HG02623 (cell line): ENCODE data around the gene TUBB4B.
"Not testable (repeated sequence)": the region's sequence is repeated elsewhere in the genome, so short reads cannot be mapped to it uniquely, and the experiment has no call there.

Source experiments
- ATAC-seq: cut with Tn5 transposase; IDR thresholded peaks from one replicate; pipeline ENCODE4 v1.9.1; 2021; ENCODE audit warnings: moderate library complexity; ENCODE audit not compliant: unreplicated experiment

The TUBB4B gene

DNA sequence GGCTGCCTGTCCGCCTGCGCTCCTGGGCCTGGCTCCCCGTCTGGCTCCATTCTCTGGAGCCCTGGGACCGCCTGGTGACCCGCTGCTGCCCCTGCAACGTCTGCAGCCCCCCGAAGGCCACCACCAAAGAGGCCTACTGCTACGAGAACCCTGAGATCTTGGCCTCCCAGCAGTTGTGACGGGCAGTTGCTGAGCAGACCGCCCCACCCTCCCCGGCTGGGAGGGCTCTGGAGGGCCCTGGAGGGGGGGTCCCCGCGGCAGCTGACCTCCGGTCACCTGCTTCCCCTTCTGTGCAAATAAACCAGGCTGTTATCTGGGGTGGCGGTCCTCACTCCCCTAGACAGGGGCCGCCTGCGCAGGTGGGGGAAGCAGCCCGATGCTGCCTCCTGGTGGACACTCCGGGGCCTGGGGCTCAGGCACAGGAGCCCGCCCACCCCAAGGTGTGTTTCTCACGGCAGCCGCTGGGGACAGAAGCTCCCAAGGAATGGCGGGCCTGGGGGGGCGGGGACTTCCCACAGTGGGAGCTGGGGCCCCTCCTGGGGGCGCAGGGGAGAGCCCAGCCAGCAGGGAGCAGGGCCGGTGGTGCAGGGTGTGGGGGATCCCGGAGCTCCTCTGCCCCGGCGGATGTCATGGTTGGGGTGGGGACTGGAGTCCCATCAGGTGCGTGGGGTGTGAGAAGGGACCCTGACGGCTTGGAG, 4.7 kb upstream of the TUBB4B start:
- ATAC-seq, result no peak

DNA sequence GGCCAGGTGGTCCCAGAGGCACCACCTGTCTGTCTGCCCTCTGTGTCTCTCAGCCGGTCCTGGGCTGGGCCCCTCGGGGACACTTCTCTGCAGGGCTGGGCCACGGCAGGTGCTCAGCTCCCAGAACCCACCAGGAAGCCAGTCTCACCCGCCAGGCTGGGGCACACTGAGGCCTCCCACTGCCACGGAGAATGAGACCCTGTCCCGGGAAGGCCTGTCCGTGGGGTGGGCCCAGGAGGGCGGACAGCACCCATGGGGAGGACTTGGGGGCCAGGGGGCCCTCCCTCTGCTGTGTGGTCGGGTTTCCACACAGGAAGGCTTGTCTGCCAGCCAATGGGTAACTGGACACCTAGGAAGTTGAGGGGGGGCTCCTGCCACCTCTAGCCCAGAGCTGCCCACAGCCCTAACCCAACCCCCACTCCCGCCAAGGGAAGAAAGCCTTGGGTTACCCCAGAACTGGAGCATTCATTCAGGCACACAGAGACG, 4.1 kb upstream of the TUBB4B start:
- ATAC-seq, result no peak

DNA sequence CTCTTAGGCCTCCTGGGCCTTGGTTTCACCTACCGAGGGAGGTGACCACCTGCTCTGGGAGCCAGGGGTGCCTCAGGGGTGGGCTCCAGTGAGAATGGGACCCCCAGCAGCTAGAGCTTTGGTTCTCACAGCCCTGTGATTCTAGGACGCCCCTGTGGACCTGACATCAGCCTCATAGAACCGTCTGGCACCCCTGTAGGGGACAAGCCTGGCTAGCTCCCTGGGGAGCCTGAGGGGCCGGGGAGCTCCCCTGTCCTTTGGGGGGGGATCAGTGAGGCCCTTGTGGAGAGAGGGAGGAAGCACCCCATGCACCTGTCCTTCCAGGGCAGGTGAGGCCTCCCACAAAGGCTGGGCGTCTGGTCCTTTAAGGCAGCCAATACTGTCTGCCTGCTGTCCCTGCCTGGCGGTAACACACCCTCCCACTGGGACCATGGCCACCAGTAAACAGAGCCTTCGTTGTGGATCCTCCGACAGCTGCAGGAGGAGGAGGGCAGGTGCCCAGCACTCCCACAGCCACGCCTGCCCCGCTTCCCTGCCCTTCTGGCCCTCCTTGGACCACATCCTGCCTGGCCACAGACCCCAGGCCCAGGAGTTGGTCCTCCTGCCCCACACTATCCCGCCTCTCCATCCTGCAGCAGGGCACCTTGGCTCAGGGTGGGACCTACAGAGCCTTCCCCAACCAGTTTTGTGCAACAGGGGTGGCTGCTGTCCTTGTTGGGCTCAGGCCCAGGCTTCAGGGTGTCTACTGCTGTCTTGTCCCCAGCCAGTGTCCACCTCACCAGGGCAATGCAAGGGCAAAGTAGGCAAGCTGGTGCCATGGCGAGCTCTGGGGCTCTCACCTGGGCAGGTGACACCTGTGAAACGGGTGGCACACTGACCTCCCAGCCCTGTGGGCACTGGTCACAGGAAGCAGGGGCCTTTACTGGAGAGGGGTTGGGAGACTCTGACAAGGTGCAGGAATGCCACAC, 3.0 kb upstream of the TUBB4B start:
- ATAC-seq, result no peak

DNA sequence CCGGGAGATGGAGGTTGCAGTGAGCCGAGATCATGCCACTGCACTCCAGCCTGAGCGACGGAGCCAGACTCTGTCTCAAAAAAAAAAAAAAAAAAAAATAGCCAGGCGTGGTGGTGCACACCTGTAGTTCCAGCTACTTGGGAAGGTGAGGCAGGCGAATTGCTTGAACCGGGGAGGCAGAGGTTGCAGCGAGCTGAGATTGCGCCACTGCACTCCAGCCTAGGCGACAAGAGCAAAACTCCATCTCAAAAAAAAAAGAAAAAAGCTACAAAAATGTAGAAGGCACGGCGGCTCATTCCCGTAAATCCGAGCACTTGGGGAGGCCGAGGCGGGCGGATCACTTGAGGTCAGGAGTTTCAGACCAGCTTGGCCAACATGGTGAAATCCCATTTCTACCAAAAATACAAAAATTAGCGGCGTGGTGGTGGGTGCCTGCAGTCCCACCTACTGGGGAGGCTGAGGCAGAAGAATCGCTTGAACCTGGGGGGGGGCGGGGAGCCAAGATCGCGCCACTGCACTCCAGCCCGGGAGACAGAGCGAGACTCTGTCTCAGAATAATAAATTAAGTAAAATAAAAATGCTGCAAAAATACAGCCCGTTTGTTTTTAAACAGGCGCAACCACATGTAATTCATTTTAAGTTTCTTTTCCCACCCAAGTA, 1.4 kb upstream of the TUBB4B start:
- not testable (repeated sequence) for ATAC-seq

DNA sequence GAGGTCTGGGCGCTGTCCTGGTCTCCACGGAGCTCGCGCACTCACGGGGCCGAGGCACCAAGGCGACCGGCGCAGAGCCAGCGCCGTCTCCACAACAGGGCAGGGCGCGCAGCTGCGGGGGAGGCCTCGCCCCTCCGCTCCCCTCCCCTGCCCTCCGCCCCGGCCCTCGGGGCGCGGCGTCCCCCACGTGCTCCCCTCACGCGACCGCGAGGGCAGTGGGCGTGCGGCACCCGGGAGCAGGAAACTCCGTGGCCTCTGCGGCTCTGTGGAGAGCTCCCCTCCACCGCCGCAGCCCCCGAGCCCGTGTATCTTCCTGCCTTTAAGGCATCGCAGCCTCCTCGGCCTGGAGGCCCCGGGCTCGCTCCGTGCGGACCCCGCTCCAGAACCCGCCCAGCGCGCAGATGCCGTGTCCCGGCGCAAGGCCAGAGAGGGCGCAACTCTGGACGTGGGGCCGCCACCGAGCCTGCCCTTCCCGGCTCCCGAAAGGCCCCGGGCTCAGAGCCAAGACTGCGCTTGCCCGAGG, 708 bp upstream of the TUBB4B start:
- ATAC-seq, result peak; percentile 16

DNA sequence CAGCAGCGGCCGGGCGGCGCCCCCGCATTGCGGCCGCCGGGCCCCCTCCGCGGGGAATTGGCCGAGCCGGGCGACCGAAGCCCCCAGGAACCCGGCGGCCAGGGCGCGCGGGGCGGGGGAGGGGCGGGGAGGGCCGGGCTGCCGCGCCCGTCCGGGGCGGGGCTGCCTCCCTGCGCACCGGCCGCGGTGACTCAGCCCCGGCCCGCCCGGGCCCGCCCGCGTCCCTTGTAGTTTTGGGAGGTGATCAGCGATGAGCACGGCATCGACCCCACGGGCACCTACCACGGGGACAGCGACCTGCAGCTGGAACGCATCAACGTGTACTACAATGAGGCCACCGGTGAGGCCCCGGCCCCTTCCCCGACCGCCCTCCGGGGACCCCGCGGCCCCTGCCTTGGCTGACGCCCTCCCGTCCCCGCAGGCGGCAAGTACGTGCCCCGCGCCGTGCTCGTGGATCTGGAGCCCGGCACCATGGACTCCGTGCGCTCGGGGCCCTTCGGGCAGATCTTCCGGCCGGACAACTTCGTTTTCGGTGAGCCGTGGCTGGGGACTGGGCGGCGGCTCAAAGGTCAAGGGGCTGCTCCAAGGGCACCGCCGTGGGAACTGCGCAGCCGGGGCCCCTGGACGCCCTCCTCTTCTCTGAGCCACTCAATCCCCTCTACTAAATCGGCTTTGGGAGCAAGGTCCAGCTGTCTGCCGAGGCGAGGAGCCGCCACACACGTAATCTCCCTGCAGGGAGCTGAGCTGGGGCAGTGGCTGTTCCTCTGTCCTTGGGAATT, 592 bp downstream of the TUBB4B start:
- no peak for ATAC-seq

DNA sequence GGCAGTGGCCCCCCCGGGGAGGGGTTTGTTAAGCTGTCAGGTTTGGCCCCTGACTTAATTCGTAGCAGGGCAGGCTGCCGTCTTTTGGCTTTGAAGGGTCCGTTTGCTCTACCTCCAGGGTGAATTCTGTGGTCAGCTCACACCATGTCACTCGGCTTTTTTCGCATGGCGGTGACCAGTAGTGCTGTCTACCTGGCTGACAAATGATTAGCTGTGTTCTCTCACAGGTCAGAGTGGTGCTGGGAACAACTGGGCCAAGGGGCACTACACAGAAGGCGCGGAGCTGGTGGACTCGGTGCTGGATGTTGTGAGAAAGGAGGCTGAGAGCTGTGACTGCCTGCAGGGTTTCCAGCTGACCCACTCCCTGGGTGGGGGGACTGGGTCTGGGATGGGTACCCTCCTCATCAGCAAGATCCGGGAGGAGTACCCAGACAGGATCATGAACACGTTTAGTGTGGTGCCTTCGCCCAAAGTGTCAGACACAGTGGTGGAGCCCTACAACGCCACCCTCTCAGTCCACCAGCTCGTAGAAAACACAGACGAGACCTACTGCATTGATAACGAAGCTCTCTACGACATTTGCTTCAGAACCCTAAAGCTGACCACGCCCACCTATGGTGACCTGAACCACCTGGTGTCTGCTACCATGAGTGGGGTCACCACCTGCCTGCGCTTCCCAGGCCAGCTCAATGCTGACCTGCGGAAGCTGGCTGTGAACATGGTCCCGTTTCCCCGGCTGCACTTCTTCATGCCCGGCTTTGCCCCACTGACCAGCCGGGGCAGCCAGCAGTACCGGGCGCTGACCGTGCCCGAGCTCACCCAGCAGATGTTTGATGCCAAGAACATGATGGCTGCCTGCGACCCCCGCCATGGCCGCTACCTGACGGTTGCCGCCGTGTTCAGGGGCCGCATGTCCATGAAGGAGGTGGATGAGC, 1.4 kb downstream of the TUBB4B start:
- ATAC-seq, result no peak

DNA sequence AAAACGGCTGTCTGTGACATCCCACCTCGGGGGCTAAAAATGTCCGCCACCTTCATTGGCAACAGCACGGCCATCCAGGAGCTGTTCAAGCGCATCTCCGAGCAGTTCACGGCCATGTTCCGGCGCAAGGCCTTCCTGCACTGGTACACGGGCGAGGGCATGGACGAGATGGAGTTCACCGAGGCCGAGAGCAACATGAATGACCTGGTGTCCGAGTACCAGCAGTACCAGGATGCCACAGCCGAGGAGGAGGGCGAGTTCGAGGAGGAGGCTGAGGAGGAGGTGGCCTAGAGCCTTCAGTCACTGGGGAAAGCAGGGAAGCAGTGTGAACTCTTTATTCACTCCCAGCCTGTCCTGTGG, 2.2 kb downstream of the TUBB4B start:
- ATAC-seq, result not testable (repeated sequence)

DNA sequence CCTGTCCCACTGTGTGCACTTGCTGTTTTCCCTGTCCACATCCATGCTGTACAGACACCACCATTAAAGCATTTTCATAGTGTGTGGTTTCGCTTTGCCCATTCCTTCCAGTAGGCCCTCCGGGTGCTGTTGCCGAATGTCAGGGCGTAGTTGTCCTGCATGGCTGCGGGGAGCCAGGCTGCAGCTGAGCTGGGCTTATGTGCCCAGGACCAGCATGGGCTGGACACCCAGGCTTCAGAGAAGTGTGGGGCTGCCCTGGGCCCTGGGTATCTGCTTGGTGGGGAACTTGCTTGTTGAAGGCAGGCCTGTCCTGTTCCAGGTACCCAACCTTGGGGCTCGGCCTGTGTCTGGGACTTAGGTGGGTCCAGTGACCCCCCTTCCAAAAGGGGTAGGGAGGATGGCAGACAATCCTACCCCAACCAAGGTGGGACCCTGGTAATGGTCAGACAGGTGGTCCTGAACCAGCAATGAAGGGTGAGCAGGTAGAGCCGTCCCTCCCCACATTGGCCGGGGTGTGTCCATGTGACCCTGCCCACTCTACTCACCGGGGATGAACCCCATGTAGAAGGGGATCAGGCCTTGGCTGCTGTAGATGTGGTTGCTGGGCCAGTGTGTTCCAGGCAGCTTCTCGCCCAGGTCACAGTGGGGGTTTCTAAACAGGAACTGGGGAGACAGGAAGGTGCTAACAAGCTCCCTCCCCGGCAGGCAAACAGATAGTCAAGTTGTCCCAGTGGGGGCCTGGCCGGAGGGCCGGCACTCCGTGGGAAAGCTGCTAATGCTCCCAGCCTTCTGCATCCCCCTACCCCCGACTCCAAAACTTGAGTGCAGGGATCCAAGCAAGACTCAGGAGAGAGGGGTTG, 2.8 kb downstream of the TUBB4B start:
- ATAC-seq, result no peak

DNA sequence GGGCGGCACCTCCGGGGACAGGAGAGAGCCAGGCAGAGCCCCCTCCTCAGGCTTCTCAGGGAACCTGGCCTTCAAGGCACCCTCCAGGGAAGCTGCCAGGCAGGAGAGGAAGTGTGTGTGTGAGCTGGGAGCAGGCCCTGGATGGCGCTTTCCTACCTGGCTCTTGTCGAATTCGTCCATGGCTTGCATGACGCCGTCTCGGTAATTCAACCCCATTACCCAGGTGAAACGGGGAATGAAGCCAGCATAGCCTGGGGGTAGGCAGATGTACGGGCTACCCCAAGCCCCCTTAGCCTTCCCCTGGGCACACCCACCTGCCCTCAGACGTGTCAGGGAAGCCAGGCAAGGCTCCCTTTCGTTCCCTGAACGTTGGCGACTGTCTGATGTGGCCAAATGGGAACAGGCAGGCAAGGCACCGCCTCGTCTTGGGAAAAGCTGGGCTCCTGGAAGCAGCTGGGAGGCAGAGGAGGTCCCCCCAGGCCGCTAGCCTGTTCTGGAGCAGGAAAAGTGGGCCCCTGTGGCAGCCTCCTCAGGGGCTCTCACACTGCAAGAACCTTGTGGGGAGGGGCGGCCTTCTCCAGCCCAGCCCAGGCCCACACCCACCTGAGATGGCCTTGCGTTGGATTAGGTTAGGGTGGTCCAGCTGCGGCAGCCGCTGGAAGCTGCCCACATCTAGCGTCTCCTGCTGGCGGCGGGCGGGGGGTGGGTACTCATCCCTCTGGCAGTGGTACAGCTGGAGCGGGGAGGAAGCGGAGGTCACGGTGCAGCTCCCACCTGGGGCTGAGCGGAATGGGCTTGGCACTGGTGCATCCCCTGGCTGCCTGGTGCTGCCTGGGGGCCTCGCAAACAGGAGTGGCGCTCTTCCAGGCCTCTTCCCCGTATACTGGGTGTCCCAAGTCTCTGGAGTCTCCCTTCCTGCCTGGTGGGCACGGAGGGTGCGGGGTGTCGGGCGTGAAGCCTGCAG, 3.7 kb downstream of the TUBB4B start:
- no peak for ATAC-seq

DNA sequence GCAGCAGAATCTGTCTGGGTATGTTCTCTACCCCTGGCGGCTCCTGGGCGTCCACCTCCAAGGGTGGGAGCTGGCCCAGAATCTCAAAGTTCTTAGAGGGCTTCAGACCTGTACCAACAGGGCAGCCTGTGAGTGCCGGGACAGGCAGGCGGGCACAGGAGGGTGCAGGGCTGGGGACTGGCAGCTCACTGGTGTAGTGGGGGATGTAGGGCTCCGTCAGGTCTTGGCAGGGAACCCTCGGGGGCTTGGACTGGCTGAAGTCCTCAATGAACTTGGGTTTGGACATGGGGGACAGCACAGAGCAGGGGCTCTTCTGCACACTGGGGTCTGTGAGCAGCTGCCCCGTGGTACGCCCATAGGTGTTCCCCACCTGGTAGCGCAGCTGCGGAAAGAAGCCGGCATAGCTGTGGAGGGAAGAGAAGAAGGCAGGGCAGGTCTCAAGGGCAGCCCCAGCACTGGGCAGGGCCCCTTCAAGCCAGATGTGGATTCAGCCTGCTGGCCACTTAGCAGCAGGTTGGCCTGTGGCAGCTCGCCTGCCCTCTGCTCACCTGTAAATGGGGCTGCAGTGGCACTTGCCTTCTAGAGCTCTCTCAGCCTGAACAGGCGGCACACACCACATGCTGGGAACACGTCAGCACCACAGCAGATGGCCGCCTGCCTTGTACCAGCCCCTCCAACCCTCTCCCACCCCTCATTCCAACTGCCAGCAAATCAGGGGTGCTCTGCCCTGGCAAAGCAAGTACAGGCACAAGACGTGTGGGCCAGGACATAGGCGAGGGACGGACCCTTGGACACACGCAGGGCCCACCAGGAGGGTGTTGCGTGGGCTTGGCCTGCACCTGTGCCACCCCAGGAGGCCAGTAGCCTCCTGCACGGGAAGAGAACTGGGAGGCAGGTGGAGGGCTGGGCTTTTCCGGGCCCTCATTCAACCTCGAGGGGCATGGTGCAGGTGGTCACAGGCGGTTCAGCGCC, 4.6 kb downstream of the TUBB4B start:
- ATAC-seq, result no peak

DNA sequence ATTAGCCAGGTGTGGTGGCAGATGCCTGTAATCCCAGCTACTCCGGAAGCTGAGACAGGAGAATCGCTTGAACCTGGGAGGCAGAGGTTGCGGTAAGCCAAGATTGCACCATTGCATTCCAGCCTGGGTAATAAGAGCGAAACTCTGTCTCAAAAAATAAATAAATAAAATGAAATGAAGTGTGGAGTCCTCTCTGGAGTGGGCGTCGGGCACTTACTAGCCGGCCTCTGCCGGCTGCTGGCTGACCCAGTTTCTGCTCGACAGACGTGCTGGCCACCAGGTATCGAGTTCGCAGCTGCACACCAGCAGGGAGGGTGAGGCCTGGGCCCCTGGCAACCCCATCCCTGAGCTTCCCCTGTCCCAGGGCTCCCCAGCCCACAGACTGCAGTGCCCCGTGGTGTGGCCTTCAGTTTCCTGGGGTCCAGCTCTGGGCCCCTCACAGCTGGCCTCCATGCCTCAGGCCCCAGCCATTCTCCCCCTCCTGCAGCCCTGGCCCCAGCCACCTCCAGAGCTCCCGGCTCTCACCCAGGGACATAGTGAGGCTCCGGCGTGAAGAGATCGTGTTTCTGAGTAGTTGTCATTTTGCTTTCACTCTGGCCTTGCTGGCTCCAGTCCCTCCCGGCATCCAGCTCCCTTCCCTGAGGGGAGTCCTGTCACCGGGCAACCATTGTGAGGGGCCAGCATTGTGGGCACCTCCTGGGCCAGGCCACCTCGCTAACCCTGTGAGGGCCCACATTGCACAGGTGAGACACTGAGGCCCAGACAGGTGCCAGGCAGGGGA, 6.2 kb downstream of the TUBB4B start:
- ATAC-seq, result no peak

DNA sequence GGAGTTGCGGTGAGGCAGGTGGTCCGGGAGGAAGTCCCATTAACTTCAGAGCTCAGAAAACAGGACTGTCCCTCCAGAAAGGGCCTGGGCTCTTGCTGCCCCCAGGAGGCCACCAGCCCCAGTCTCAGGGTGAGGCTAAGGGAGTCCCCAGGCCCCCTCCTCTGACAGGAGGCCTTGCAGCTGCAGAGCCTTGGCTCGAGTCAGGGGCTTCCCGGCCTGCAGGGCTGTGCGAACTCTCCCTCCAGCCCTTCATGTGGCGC, 6.8 kb downstream of the TUBB4B start:
- ATAC-seq, result no peak

DNA sequence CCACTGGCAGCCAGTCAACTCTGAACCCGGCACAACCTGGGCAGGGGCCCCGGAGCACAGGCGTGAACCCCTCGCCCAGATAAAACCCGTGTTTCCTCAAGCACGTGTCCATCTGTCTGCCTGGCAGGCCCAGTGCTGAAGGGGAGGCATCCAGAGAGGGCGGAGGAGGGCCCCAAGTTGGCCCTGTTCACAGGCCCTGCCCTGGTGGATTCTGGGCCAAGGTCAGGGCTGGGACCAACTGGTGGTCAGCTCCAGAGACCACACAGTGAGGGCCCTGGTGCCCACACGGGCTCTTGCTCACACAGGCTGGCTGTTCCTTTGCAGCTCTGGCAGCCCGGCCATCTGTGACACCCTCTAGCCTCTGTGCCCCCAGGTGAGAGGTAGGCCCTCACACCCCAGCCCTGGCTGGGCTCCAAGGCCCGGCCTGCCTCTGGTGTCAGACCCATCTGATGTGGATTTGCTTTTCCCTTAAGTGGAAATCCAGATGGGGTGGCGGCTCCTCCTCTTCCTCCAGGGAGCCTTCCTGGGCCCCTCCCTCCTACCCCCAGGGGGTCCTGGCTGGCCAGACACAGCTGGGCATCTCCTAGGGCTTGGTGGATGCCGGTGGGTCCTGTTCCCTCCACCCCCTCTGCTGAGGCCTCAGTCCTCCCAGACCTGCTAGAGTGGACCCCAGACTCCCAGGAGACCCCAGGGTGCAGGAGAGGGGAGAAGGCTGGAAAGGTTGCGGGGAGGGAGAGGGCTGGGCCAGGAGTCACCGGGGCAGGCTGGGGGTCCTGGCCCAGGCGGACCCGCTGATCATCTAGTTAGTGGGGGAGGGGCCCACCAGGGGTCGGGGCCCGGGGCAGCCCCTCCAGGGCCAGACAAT, 9.5 kb downstream of the TUBB4B start:
- ATAC-seq, result no peak

DNA sequence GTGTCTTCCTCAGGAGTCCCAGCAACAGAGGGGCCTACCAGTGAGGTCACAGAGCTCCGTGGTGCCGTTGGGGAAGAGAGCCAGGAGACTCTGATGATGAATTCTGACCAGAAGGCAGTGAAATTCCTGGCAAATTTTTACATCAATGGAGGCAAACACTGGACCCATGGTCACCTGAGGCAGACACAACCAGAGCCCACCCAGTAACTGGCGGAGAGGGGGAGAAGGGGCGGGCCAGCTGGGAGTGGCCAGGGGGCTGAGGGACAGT, 10.0 kb downstream of the TUBB4B start, which contains the start of gene STPG3:
STPG3 (plus strand) TSS at position 93 of the 268 bp plus-strand sequence; CDS start at position 94, 1 bp downstream.
- ATAC-seq, result no peak
